OCI-LY1 (cell line): Measurements from ENCODE around the gene MAPK1.
"Not testable (repeated sequence)": the region's sequence is repeated elsewhere in the genome, so short reads cannot be mapped to it uniquely, and the experiment has no call there.

Experiments
- H2AFZ ChIP-seq: fragments of 200-600 bp; sonication (generic), shearing (Covaris generic); 2 replicates; pipeline ENCODE4 v1.6.0; 2014; ENCODE audit warnings: antibody characterized with exemption, mild to moderate bottlenecking, low read length
- H3F3A ChIP-seq: fragments of 200-600 bp; sonication (generic), shearing (Covaris generic); 2 replicates; pipeline ENCODE4 v1.6.0; 2014; ENCODE audit warnings: mild to moderate bottlenecking, antibody characterized with exemption, low read length, moderate library complexity; ENCODE audit not compliant: insufficient read depth
- H3K27ac ChIP-seq: fragments of 200-600 bp; sonication (generic); 2 replicates; pipeline ENCODE4 v1.5.1; 2014; ENCODE audit warnings: low read length, mixed run types, mild to moderate bottlenecking, low read depth; ENCODE audit not compliant: poor library complexity, severe bottlenecking
- H3K27me3 ChIP-seq: fragments of 200-600 bp; sonication (generic); 2 replicates; pipeline ENCODE4 v1.6.0; 2014; ENCODE audit warnings: antibody characterized with exemption, mild to moderate bottlenecking, low read length, moderate library complexity; ENCODE audit not compliant: insufficient read depth
- H3K36me3 ChIP-seq: fragments of 200-600 bp; sonication (generic); 2 replicates; pipeline ENCODE4 v1.6.1; 2014; ENCODE audit warnings: mild to moderate bottlenecking, antibody characterized with exemption, low read length, moderate library complexity, mixed read lengths; ENCODE audit not compliant: insufficient read depth
- H3K4me1 ChIP-seq: fragments of 200-600 bp; sonication (generic); 2 replicates; pipeline ENCODE4 v1.5.1; 2014; ENCODE audit warnings: mild to moderate bottlenecking, low read length, moderate library complexity; ENCODE audit not compliant: insufficient read depth, severe bottlenecking
- H3K4me2 ChIP-seq: fragments of 200-600 bp; sonication (generic), shearing (Covaris generic); 2 replicates; pipeline ENCODE4 v1.6.1; 2014; ENCODE audit warnings: low read length
- H3K4me3 ChIP-seq: fragments of 200-600 bp; sonication (generic); 2 replicates; pipeline ENCODE4 v1.5.1; 2014; ENCODE audit warnings: low read length, low read depth, mild to moderate bottlenecking, mixed read lengths; ENCODE audit not compliant: poor library complexity, severe bottlenecking
- H3K79me2 ChIP-seq: fragments of 200-600 bp; shearing (Covaris generic); 2 replicates; pipeline ENCODE4 v1.6.1; 2016; ENCODE audit warnings: mixed run types, low read length, mixed read lengths; ENCODE audit not compliant: insufficient read depth
- H3K9ac ChIP-seq: fragments of 200-600 bp; sonication (generic), shearing (Covaris generic); 2 replicates; pipeline ENCODE4 v1.6.1; 2014; ENCODE audit warnings: mild to moderate bottlenecking, low read length, mixed read lengths
- H3K9me2 ChIP-seq: fragments of 200-600 bp; sonication (generic), shearing (Covaris generic); 2 replicates; pipeline ENCODE4 v1.6.1; 2014; ENCODE audit warnings: low read depth, mild to moderate bottlenecking, low read length, mixed read lengths
- H3K9me3 ChIP-seq: fragments of 200-600 bp; shearing (Covaris generic); 2 replicates; pipeline ENCODE4 v1.6.1; 2014; ENCODE audit warnings: low read length, mixed read lengths
- H4K20me1 ChIP-seq: fragments of 200-600 bp; sonication (generic), shearing (Covaris generic); 2 replicates; pipeline ENCODE4 v1.6.0; 2016; ENCODE audit warnings: mild to moderate bottlenecking, low read length; ENCODE audit not compliant: insufficient read depth
- EZH2 ChIP-seq: fragments of 200-600 bp; sonication (generic), shearing (Covaris generic); IDR thresholded peaks from 2 replicates; pipeline ENCODE4 v1.8.0; 2017; ENCODE audit warnings: borderline replicate concordance, mixed run types, mild to moderate bottlenecking, antibody characterized with exemption, low read length, moderate library complexity, mixed read lengths
- TF ChIP-seq, protein P1 (sequence below): fragments of 200-600 bp; sonication (generic), shearing (Covaris generic); IDR thresholded peaks from 2 replicates; pipeline ENCODE4 v1.5.1; 2017; ENCODE audit warnings: mild to moderate bottlenecking, antibody characterized with exemption, low read length, moderate library complexity, mixed read lengths

Gene MAPK1

GRCh38 chr22:21876486-21877176, 9.2 kb upstream of the MAPK1 start:
- H3K27me3 ChIP-seq = 0 out of 2 replicates have a peak, but pooled peaks cover 4% of the 10 kb centered on the region
- H3K4me3 ChIP-seq = no peak overlapping the region
- H3K4me2 ChIP-seq = no peak overlapping the region
- H3K4me1 ChIP-seq = no peaks in the 10 kb centered on the region
- no peaks in the 10 kb centered on the region for H3K9me2 ChIP-seq
- no peak overlapping the region for H3K9ac ChIP-seq
- TF ChIP-seq, protein P1, sequence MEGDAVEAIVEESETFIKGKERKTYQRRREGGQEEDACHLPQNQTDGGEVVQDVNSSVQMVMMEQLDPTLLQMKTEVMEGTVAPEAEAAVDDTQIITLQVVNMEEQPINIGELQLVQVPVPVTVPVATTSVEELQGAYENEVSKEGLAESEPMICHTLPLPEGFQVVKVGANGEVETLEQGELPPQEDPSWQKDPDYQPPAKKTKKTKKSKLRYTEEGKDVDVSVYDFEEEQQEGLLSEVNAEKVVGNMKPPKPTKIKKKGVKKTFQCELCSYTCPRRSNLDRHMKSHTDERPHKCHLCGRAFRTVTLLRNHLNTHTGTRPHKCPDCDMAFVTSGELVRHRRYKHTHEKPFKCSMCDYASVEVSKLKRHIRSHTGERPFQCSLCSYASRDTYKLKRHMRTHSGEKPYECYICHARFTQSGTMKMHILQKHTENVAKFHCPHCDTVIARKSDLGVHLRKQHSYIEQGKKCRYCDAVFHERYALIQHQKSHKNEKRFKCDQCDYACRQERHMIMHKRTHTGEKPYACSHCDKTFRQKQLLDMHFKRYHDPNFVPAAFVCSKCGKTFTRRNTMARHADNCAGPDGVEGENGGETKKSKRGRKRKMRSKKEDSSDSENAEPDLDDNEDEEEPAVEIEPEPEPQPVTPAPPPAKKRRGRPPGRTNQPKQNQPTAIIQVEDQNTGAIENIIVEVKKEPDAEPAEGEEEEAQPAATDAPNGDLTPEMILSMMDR = no peak
- no peak for TF ChIP-seq EZH2
- no peaks in the 10 kb centered on the region for H3K36me3 ChIP-seq
- H3K79me2 ChIP-seq = no peaks in the 10 kb centered on the region
- H3K27ac ChIP-seq = no peak overlapping the region
- H4K20me1 ChIP-seq = no peaks in the 10 kb centered on the region
- H3K9me3 ChIP-seq = no peaks in the 10 kb centered on the region
- H3F3A ChIP-seq = no peaks in the 10 kb centered on the region
- H2AFZ ChIP-seq = no peak overlapping the region

GRCh38 chr22:21874953-21875352, 7.5 kb upstream of the MAPK1 start:
- not testable (repeated sequence) for H3K4me2 ChIP-seq, H3K4me1 ChIP-seq, H3K4me3 ChIP-seq, H3K9me3 ChIP-seq, H3K27me3 ChIP-seq, H3K9me2 ChIP-seq, H3F3A ChIP-seq, H3K9ac ChIP-seq, H3K36me3 ChIP-seq, H3K79me2 ChIP-seq, H2AFZ ChIP-seq, H3K27ac ChIP-seq, H4K20me1 ChIP-seq

- H3K4me3 ChIP-seq = no peak overlapping the region
- no peak for TF ChIP-seq EZH2
- TF ChIP-seq, protein P1 = no peak
- no peak overlapping the region for H2AFZ ChIP-seq
- H4K20me1 ChIP-seq = no peaks in the 10 kb centered on the region
- H3K9ac ChIP-seq = no peak overlapping the region
- no peaks in the 10 kb centered on the region for H3K79me2 ChIP-seq
- H3K9me3 ChIP-seq = no peaks in the 10 kb centered on the region
- no peaks in the 10 kb centered on the region for H3K36me3 ChIP-seq
- H3K27me3 ChIP-seq = no peaks in the 10 kb centered on the region
- no peak overlapping the region for H3K27ac ChIP-seq
- H3F3A ChIP-seq = no peaks in the 10 kb centered on the region
- no peaks in the 10 kb centered on the region for H3K9me2 ChIP-seq
- H3K4me2 ChIP-seq = no peak overlapping the region
- H3K4me1 ChIP-seq = peaks cover 1% of the 10 kb centered on the region
Observed at GRCh38 chr22:21873619-21874018, 6.2 kb upstream of the MAPK1 start.

DNA sequence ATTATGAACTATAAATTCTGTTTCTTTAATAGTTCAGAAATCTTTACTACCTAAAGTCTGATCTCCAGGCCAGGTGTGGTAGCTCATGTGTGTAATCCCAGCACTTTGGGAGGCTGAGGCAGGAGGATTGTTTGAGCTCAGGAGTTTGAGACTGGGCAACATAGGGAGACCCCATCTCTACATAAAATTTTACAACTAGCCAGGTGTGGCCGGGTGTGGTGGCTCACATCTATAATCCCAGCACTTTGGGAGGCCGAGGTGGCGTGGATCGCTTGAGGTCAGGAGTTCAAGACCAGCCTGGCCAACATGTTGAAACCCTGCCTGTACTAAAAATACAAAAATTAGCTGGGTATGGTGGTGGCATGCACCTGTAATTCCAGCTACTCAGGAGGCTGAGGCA, 5.3 kb upstream of the MAPK1 start:
- H3K27me3 ChIP-seq = not testable (repeated sequence)

More for the DNA sequence above, 5.3 kb upstream of the MAPK1 start:
- not testable (repeated sequence) for H3K9ac ChIP-seq, H4K20me1 ChIP-seq, H3K4me2 ChIP-seq, H2AFZ ChIP-seq, H3K36me3 ChIP-seq, H3K4me1 ChIP-seq, H3K27ac ChIP-seq, H3K79me2 ChIP-seq, H3F3A ChIP-seq, H3K9me2 ChIP-seq, H3K9me3 ChIP-seq, H3K4me3 ChIP-seq
